Karpas-422 (cell line): Measurements from ENCODE around the gene OXSR1. TPM values are rescaled to one million over a fixed set of nuclear protein-coding genes. Genes with fewer than 3 reads are reported as not detected.

Source experiments
- DNase-seq: peaks from one replicate; pipeline ENCODE4 v3.0.0-alpha.2; 2015
- H2AFZ ChIP-seq: fragments of 200-600 bp; sonication (generic); 2 replicates; pipeline ENCODE4 v1.6.1; 2014; ENCODE audit warnings: antibody characterized with exemption, low read length, mixed read lengths
- H3K27ac ChIP-seq: fragments of 200-600 bp; sonication (generic); 2 replicates; pipeline ENCODE4 v1.5.1; 2014; ENCODE audit warnings: mild to moderate bottlenecking, low read length, moderate library complexity
- H3K27me3 ChIP-seq: fragments of 200-600 bp; sonication (generic); 2 replicates; pipeline ENCODE4 v1.6.1; 2014; ENCODE audit warnings: low read length, mixed read lengths
- H3K36me3 ChIP-seq: fragments of 200-600 bp; sonication (generic); 2 replicates; pipeline ENCODE4 v1.6.1; 2014; ENCODE audit warnings: low read length, mixed read lengths; ENCODE audit not compliant: insufficient read depth
- H3K4me1 ChIP-seq: fragments of 200-600 bp; sonication (generic); 2 replicates; pipeline ENCODE4 v1.6.1; 2014; ENCODE audit warnings: mild to moderate bottlenecking, low read length, mixed read lengths
- H3K4me2 ChIP-seq: fragments of 200-600 bp; sonication (generic); 2 replicates; pipeline ENCODE4 v1.6.1; 2014; ENCODE audit warnings: low read length, low read depth, mild to moderate bottlenecking; ENCODE audit not compliant: poor library complexity, severe bottlenecking
- H3K4me3 ChIP-seq: fragments of 200-600 bp; sonication (generic); 2 replicates; pipeline ENCODE4 v1.5.1; 2014; ENCODE audit warnings: mild to moderate bottlenecking, antibody characterized with exemption, low read length, mixed read lengths
- H3K79me2 ChIP-seq: fragments of 200-600 bp; sonication (generic); 2 replicates; pipeline ENCODE4 v1.6.1; 2014; ENCODE audit warnings: mild to moderate bottlenecking, low read length, mixed read lengths
- H3K9ac ChIP-seq: fragments of 200-600 bp; sonication (generic); 2 replicates; pipeline ENCODE4 v1.6.0; 2014; ENCODE audit warnings: low read length
- H3K9me2 ChIP-seq: fragments of 200-600 bp; sonication (generic), shearing (Covaris generic); replicated peaks from 2 replicates; pipeline ENCODE4 v1.6.0; 2014; ENCODE audit warnings: mild to moderate bottlenecking, low read length, moderate library complexity; ENCODE audit not compliant: insufficient read depth
- H3K9me3 ChIP-seq: fragments of 300-700, 200-600 bp; sonication (generic); 2 replicates; pipeline ENCODE4 v1.6.1; 2014; ENCODE audit warnings: low read length, mixed read lengths
- H4K20me1 ChIP-seq: fragments of 200-600 bp; sonication (generic); 2 replicates; pipeline ENCODE4 v1.6.1; 2014; ENCODE audit warnings: mild to moderate bottlenecking, antibody characterized with exemption, low read length, low read depth; ENCODE audit not compliant: insufficient read depth
- total RNA-seq: library from RNA; depleted of rRNA; stranded (reverse); fragments of >200 nt; shearing (Covaris generic); gene quantifications from 2 replicates; pipeline ENCODE4 v1.2.3, GENCODE V29; 2014; ENCODE audit warnings: low replicate concordance

OXSR1 gene
- total RNA-seq, 1 experiment from 2014 or later: 55.3 TPM

DNA sequence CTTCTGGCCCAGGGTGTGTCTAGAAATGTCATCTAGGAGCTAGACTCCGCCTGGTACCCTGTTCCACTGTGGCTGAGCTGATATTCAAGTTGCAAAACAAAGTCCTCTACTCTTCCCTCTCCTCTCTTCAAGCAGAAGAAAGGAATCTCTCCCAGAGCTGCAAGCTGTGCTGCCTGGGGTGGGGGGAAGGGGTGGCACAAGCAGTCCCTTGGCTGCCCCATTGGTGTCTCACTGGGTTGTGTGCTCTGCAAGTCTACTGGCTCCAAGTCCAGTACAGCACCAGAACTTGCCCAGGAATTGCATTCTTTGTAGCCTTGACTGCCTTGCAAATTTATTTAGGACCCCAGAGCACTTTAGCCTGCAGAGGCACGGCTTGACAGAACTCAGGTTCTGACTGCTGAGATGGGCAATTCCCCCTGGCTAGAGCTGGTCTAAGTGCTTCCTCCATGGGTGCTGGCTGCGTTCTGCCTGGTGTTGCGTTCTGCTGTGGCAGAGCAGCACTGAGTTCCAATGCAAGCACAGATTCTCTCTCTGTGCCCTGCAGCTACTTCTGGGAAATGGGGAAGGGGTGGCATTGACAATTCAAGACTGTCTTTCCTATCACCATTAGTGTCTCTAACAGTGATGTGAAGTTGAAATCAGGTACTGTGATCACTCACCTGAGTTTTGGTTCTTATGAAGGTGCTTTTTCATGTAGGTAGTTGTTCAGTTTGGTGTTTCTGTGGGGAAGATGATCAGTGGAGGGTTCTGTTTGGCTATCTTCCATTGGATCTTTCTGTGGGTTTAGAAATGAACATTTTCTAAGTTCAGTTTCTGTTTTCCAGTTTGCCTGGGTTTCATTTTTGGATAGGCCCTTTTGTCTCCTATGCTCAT lies 39.5 kb downstream of the OXSR1 start:
- no peak for DNase-seq
- H3K27ac ChIP-seq: no peak overlapping the region
- H2AFZ ChIP-seq: no peak overlapping the region
- H3K9me2 ChIP-seq: no peaks in the 10 kb centered on the region
- no peak overlapping the region for H3K4me2 ChIP-seq
- peaks cover 88% of the 10 kb centered on the region for H3K79me2 ChIP-seq
- peaks cover 19% of the 10 kb centered on the region for H3K36me3 ChIP-seq
- H3K4me1 ChIP-seq: peaks cover 24% of the 10 kb centered on the region
- no peak overlapping the region for H3K9ac ChIP-seq
- H3K9me3 ChIP-seq: no peaks in the 10 kb centered on the region
- H4K20me1 ChIP-seq: no peaks in the 10 kb centered on the region; the same call in none of the 2 replicates
- no peaks in the 10 kb centered on the region for H3K27me3 ChIP-seq
- H3K4me3 ChIP-seq: no peak overlapping the region

DNA sequence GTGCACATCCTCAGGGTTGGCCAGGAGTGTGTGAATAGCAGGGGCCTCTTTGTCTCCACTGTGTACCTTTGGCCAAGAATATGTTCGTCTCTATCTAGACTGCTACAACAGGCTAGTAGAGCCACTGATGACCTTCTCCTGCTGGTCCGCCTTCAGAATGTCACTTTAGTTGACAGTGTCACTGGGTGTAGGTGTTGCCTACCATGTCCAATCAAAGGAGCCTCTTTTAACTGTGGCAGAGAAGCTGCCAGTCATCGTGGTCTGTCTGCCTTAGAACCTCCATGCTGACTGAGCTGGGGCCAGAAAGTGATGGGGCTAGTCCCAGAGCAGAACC lies 40.1 kb downstream of the OXSR1 start:
- H3K4me2 ChIP-seq: no peak overlapping the region
- no peaks in the 10 kb centered on the region for H3K9me2 ChIP-seq
- H2AFZ ChIP-seq: no peak overlapping the region
- H3K27ac ChIP-seq: no peak overlapping the region
- no peaks in the 10 kb centered on the region for H3K27me3 ChIP-seq
- H3K36me3 ChIP-seq: peaks cover 13% of the 10 kb centered on the region
- H3K9ac ChIP-seq: no peak overlapping the region
- no peaks in the 10 kb centered on the region; the same call in none of the 2 replicates for H4K20me1 ChIP-seq
- no peak for DNase-seq
- H3K9me3 ChIP-seq: no peaks in the 10 kb centered on the region
- peaks cover 30% of the 10 kb centered on the region for H3K4me1 ChIP-seq
- no peak overlapping the region for H3K4me3 ChIP-seq
- peaks cover 88% of the 10 kb centered on the region for H3K79me2 ChIP-seq

DNA sequence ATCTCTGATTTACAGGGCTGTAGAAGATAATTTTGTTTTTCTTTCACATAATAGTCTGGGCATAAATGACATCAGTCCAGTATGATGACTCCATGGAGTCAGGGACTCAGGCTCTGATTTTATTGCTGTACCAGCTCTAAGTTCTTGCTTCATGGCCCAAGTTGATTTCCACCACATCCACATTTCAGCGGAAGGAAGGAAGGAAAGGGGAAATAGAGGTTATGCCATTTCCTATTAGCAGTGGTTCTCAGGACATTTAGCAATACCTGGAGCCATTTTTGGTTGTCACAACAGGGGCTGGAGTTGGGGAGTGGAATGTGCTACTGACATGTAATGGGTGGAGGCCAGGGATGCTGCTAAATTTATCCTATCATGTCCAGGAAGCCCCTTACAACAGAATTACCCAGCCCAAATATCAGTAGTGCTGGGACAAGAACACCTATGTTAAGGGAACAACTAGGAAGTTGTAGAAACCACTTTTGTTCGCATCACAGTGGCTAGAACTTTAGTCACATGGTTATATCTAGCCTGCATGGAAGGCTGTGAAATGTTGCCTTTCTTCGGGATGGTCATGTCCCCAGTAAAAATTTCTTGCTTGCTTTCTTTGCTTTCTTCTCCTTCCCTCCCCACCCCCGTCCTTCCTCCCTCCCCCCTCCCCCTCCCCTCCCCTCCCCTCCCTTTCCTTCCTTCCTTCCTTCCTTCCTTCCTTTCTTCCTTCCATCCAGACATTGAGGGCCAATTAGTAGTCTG lies 42.1 kb downstream of the OXSR1 start:
- Histone ChIP-seq H3K9me3 (no peaks in the 10 kb centered on the region), H3K79me2 (peaks cover 93% of the 10 kb centered on the region), H3K9me2 (no peaks in the 10 kb centered on the region), H3K36me3 (peaks cover 14% of the 10 kb centered on the region), H3K27me3 (no peaks in the 10 kb centered on the region), H3K4me2 (no peak overlapping the region), H4K20me1 (no peaks in the 10 kb centered on the region; the same call in none of the 2 replicates), H3K4me3 (no peak overlapping the region), H2AFZ (no peak overlapping the region), H3K27ac (no peak overlapping the region), H3K9ac (no peak overlapping the region), H3K4me1 (peaks cover 37% of the 10 kb centered on the region)
- DNase-seq: no peak

DNA sequence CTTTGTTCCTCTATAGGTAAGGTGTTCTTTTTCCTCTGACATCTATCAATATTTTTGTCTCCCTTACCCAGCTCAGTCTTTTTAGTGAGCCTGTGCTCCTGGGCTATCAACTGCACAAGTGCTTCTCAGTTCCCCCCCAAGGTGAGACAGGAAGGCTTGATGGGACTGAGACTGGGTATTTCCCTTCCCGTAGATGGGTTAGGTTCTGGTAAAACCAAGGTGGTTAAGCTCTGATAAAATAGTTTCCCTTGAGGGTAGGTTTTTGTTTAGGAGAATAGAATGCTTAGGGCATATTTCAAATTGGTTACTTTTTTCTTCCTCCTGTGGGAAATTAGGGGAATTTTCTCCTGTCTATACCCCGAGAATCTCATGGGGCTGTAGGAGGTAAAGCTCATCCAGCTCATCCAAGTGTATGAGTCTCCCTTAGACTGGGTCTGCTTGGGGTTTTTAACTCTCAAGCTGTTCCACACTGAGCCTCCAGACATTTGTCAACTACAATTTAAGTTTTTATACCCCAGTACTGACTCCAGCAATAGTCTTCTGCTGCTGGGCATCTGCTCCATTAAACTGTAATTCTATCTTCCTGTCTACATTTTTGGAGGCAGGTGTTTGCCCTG lies 44.9 kb downstream of the OXSR1 start:
- Histone ChIP-seq H3K27me3 (no peaks in the 10 kb centered on the region), H3K4me2 (no peak overlapping the region), H2AFZ (no peak overlapping the region), H3K79me2 (peaks cover 98% of the 10 kb centered on the region), H3K27ac (no peak overlapping the region), H3K9me2 (no peaks in the 10 kb centered on the region), H3K9ac (no peak overlapping the region), H3K4me1 (peaks cover 34% of the 10 kb centered on the region), H4K20me1 (no peaks in the 10 kb centered on the region; the same call in none of the 2 replicates), H3K36me3 (peaks cover 16% of the 10 kb centered on the region), H3K9me3 (no peaks in the 10 kb centered on the region), H3K4me3 (no peak overlapping the region)
- no peak for DNase-seq

DNA sequence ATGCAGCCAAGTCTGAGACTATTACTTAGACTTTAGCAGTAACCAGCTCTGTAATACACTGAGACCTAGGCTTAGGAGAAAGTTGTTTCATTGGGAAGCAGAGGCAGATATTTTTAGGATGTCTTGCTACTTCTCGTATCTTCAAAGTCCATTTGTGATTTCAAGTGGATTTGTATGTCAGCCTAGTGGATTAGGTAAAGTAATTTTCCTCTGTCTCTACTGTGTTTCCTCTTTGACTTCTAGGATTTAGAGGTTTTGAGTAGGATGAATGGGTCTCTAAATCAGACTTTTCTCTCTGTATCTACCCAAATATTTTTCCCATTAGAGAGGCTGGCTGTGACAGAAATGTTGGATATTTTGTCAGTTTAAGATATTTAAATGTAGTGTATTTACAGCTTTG lies 46.8 kb downstream of the OXSR1 start:
- Histone ChIP-seq H3K4me2 (no peak overlapping the region), H3K9ac (no peak overlapping the region), H3K4me3 (no peak overlapping the region), H3K4me1 (peaks cover 23% of the 10 kb centered on the region), H3K36me3 (peaks cover 18% of the 10 kb centered on the region), H3K9me2 (no peaks in the 10 kb centered on the region), H3K27ac (no peak overlapping the region), H3K79me2 (peaks cover 96% of the 10 kb centered on the region), H4K20me1 (no peaks in the 10 kb centered on the region; the same call in 1 of the 2 replicates), H3K9me3 (no peaks in the 10 kb centered on the region), H2AFZ (no peak overlapping the region), H3K27me3 (no peaks in the 10 kb centered on the region)
- DNase-seq: no peak

DNA sequence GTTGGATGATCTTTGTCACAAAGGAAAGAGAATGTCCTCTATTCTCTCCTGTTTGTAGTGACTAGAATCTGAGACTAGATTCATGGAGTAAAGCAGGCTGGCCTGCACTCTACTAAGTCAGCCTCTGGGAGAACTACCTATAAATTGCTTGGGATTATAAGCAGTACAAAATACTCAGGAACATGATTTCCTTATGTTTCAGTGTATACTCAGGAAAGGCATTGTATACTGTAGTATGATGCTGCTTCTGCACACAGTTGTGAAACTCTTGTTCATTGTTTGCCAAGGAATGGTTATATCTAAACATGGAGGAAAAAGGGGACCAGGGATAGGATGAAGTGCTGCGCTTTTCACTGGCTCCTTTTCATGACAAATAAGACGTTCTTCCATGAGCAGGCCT lies 49.2 kb downstream of the OXSR1 start:
- Histone ChIP-seq H3K9me3 (no peaks in the 10 kb centered on the region), H3K4me1 (peaks cover 21% of the 10 kb centered on the region), H3K9ac (no peak overlapping the region), H4K20me1 (no peaks in the 10 kb centered on the region), H3K9me2 (no peaks in the 10 kb centered on the region), H3K79me2 (peaks cover 98% of the 10 kb centered on the region), H3K36me3 (peaks cover 17% of the 10 kb centered on the region), H3K4me3 (no peak overlapping the region), H3K27ac (no peak overlapping the region), H3K4me2 (no peak overlapping the region), H2AFZ (no peak overlapping the region), H3K27me3 (no peaks in the 10 kb centered on the region)
- DNase-seq: no peak

DNA sequence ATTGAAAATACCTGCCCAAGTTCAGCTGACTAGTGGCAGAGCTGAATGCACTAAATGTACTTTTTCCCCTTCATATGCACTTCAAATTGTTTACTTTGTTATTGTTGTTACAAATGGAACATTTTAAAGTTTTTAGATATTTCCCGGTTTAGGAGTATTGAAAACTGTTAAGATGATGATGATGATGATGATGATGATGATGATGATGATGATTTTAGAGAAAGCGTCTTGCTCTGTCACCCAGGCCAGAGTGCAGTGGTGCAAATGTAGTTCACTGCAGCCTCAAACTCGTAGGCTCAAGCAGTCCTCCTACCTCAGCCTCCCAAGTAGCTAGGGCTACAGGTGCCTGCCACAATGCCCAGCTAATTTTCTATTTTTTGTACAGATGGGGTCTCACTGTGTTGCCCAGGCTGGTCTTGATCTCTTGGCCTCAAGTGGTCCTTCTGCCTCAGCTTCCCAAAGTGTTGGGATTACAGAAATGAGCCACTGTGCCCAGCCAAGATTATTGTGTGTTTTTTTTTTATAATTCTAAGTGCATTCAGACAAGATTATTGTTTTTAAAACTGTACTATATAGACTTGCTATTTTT lies 54.4 kb downstream of the OXSR1 start:
- no peak overlapping the region for H3K4me3 ChIP-seq
- H4K20me1 ChIP-seq: no peaks in the 10 kb centered on the region
- DNase-seq: no peak
- peaks cover 78% of the 10 kb centered on the region for H3K79me2 ChIP-seq
- H3K9me2 ChIP-seq: no peaks in the 10 kb centered on the region
- no peaks in the 10 kb centered on the region for H3K9me3 ChIP-seq
- no peak overlapping the region for H3K27ac ChIP-seq
- H3K9ac ChIP-seq: no peak overlapping the region
- H3K4me2 ChIP-seq: no peak overlapping the region
- H3K36me3 ChIP-seq: peaks cover 40% of the 10 kb centered on the region
- no peaks in the 10 kb centered on the region for H3K4me1 ChIP-seq
- H2AFZ ChIP-seq: no peak overlapping the region
- no peaks in the 10 kb centered on the region for H3K27me3 ChIP-seq

DNA sequence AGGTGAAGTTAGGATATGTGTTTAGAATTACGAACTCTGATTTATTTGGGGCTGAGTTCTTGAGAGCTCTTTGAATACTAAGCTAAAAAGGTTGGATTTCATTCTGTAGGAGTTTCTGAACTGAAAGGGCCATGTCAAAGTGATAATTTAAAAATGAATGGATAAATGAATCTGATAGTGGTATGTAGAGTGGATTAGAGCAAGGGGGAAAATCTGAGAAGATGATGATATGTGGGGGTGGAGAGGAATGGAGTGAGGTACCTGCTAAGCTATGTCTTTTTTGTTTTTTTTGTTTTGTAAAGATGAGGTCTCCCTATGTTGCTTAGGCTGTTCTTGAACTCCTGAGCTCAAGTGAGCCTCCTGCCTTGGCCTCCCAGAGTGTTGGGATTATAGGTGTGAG lies 55.7 kb downstream of the OXSR1 start:
- no peaks in the 10 kb centered on the region for H3K9me3 ChIP-seq
- peaks cover 72% of the 10 kb centered on the region for H3K79me2 ChIP-seq
- no peak overlapping the region for H3K9ac ChIP-seq
- no peak overlapping the region for H3K27ac ChIP-seq
- H3K36me3 ChIP-seq: peaks cover 52% of the 10 kb centered on the region
- no peaks in the 10 kb centered on the region for H3K4me1 ChIP-seq
- no peaks in the 10 kb centered on the region for H3K9me2 ChIP-seq
- no peak for DNase-seq
- H3K4me3 ChIP-seq: no peak overlapping the region
- no peak overlapping the region for H3K4me2 ChIP-seq
- H3K27me3 ChIP-seq: no peaks in the 10 kb centered on the region
- H4K20me1 ChIP-seq: no peaks in the 10 kb centered on the region
- no peak overlapping the region for H2AFZ ChIP-seq
